GM12875 (cell line): ENCODE data around the gene ATAT1.

Experiments
- H3K4me3 ChIP-seq: one replicate; pipeline ENCODE4 v1.5.1; 2011; ENCODE audit warnings: low read depth, low read length, control low read depth
- CTCF ChIP-seq: IDR thresholded peaks from 2 replicates; pipeline ENCODE4 v1.5.1; 2011; ENCODE audit warnings: low read depth, mild to moderate bottlenecking, control low read depth, inconsistent platforms, low read length, moderate library complexity, borderline replicate concordance; ENCODE audit not compliant: insufficient read depth

The ATAT1 gene

DNA sequence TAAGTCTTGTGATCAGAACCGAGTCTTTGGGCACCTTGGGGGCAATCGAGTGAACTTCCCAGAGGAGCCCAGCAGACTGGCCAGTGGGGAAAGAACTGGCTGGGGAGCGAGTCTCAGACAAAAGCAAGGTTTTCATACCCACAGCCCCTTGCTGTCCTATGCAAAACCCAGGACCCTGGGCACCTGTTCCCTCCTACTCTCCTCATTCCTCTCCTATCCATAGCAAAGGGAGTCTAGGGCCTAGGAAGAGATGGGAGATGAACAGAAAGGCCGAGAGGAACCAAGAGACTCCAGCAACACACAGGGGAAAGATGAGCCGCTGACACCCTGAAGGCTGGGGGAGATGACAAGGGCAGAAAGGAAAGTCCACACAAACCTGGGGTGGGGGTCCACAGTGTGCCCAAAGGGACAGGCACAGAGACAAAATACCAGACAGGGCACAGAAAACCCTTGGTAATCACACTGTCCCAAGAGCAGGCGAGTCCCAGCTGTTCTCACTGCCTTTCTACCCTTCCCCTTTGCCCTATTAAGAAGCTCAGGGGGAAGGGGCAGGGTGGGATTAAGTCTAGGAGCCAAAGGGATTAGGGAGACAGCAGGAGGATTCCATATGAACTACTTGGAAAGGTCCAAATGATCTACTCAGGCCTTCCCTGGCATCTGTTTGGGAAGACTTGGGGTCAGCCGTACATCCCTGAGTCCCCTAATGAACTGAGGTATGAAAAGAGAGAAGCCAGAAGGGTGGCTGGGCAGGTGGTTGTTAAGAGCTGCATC lies 53.3 kb downstream of the ATAT1 start:
- peak overlapping the region; percentile 17 for H3K4me3 ChIP-seq
- no peak for TF ChIP-seq CTCF

GRCh38 chr6:30681766-30682142 lies 55.1 kb downstream of the ATAT1 start:
- TF ChIP-seq CTCF, result no peak
- peak overlapping the region; percentile 76 for H3K4me3 ChIP-seq

DNA sequence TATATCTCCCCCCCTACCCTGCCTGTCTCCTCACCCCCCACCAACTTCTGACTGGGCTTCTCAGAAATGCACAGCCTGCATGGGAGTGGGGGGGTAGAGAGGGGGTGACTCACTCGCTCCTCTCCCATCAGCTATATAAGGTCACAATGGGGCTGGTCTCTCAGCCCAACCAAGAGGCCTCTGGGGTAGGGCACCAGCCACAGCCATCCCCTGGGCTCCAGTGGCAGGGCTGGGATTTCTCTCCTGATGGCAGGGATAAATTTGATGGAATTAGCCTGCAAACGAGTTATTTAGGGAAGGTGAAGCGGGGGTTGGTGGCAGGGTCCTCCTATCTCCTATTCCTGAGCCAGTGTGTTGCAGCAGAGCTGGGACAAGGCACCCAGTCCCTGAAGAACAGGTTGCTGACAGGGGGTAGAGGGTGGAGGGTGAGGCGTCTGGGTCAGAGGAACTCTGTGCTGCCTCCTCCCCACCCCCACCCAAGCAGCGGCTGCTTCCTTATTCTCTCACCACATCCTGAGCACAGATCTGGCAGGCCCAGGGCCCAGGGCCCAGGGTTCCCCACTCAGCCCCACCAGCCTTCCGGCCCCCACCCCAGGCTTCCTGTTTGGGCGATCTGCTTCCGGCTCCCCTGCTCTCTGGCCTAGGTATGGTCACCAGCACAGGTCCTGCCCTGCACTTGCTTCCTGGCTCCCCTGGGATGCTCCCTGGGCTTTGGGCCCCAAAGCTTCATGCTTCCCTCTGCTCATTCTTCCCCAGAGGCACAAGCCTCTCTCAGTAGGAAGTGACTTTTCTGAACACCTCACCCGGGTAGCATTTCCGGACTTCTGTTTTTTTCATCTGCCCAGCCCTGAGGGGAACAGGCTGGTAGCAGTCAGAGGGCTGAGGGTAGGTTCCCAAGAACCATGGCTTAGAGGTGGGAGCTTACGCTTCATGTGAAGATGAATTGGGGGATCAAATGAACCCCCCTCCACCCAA lies 55.8 kb downstream of the ATAT1 start:
- TF ChIP-seq CTCF, result no peak
- H3K4me3 ChIP-seq, result peak overlapping the region; percentile 76

GRCh38 chr6:30683183-30683979 lies 56.7 kb downstream of the ATAT1 start:
- peak overlapping the region; percentile 76 for H3K4me3 ChIP-seq
- no peak for TF ChIP-seq CTCF

DNA sequence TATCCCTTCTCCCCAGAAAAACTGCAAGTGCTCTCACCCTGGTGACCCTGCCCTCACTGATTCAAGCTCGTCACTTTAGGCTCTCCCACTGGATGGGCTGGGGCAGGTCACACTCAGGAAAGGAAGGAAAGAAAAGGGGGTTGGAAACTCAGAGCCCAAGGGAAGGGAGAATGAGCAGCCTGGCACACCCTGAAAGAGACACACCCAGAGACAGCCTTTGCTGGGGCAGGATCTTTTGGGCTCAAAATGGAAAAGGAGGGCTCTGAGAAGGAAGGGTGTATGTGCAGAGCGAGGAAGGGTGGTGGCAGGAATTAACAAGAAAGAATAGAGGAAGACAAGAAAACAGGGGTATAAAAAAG lies 57.3 kb downstream of the ATAT1 start:
- H3K4me3 ChIP-seq, result peak overlapping the region; percentile 76
- TF ChIP-seq CTCF, result no peak

DNA sequence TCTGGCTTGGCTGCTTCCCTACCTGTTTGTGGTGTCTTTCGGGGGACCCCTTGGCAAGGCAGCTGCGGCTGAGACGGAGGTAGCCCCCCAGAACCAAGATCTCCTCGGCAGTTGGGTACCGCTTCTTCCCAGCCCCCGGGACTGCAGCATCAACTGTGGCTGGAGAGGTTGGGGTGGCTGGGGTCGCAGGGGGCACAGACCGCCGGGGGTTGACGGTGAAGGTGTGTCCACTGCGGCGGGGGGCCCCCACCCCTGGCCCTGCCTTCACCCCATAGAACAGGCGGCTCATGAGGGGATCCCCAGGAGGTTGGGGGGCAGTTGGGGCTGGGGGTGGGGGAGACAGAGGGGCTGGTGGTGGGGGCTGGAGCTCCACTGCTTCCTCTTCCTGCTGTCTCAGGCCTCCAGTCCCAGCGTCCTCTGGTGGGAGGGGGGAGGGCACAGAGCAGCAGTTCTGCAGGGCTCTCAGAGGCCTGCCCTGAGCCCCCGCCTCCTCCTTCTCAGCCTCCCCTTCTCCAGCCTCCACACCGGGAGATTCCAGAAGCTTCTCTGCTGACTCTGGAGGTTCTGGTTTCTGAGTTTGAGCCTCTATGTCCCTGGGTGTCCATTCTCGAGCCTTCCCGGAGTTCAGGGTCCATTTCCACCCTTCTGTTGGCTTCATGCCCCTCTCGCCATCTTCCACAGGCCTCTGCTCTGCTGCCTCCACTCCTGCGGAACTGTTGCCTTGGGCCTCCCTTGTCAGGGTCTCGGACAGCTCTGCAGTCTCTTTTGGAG lies 57.9 kb downstream of the ATAT1 start:
- peak overlapping the region; percentile 76 for H3K4me3 ChIP-seq
- TF ChIP-seq CTCF, result no peak
